Nephron progenitor cell (in vitro differentiated cells): ENCODE measurements around the gene MTFMT.
"Not testable (repeated sequence)": the region's sequence is repeated elsewhere in the genome, so short reads cannot be mapped to it uniquely, and the experiment has no call there.

Source experiments
- DNase-seq: peaks from one replicate; pipeline ENCODE4 v3.0.0; 2021
- H3K27ac Mint-ChIP-seq: 2 replicates; pipeline ENCODE4 v1.8.0; 2021; ENCODE audit warnings: mild to moderate bottlenecking, moderate library complexity, mixed read lengths
- H3K27me3 Mint-ChIP-seq: 2 replicates; pipeline ENCODE4 v1.8.0; 2021; ENCODE audit warnings: mild to moderate bottlenecking, low read depth, mixed read lengths; ENCODE audit not compliant: poor library complexity
- H3K36me3 Mint-ChIP-seq: 2 replicates; pipeline ENCODE4 v1.8.0; 2021; ENCODE audit warnings: low read depth, mixed read lengths
- H3K4me1 Mint-ChIP-seq: 2 replicates; pipeline ENCODE4 v1.8.0; 2021; ENCODE audit warnings: mixed read lengths
- H3K4me3 Mint-ChIP-seq: 2 replicates; pipeline ENCODE4 v1.8.0; 2021; ENCODE audit warnings: mild to moderate bottlenecking, moderate library complexity, mixed read lengths
- H3K9me3 Mint-ChIP-seq: 2 replicates; pipeline ENCODE4 v1.8.0; 2021; ENCODE audit warnings: mild to moderate bottlenecking, moderate library complexity, mixed read lengths
- CTCF ChIP-seq: fragments of 200-600 bp; sonication (generic); IDR thresholded peaks from 2 replicates; pipeline ENCODE4 v1.5.0; 2021; ENCODE audit warnings: antibody characterized with exemption

MTFMT gene

GRCh38 chr15:65027593-65027992 is 1.8 kb downstream of the MTFMT start:
- peak overlapping the region; percentile 91 for H3K4me3 Mint-ChIP-seq
- DNase-seq = no peak
- H3K36me3 Mint-ChIP-seq = peaks cover 33% of the 10 kb centered on the region
- H3K27ac Mint-ChIP-seq = no peak overlapping the region
- peaks cover 25% of the 10 kb centered on the region for H3K4me1 Mint-ChIP-seq
- no peaks in the 10 kb centered on the region for H3K9me3 Mint-ChIP-seq
- H3K27me3 Mint-ChIP-seq = peaks cover 13% of the 10 kb centered on the region
- TF ChIP-seq CTCF = no peak

- Mint-ChIP-seq H3K27me3 (peaks cover 5% of the 10 kb centered on the region), H3K27ac (peak overlapping the region; percentile 66), H3K9me3 (no peaks in the 10 kb centered on the region), H3K36me3 (peaks cover 33% of the 10 kb centered on the region), H3K4me1 (peaks cover 17% of the 10 kb centered on the region), H3K4me3 (no peak overlapping the region)
- TF ChIP-seq CTCF = no peak
- no peak for DNase-seq
Observed at GRCh38 chr15:65026756-65027155, 2.7 kb downstream of the MTFMT start.

- no peaks in the 10 kb centered on the region for H3K4me1 Mint-ChIP-seq
- H3K27ac Mint-ChIP-seq = no peak overlapping the region
Observed at GRCh38 chr15:65021488-65021887, 8.0 kb downstream of the MTFMT start.

GRCh38 chr15:65020419-65020818 is 9.0 kb downstream of the MTFMT start:
- Mint-ChIP-seq H3K4me3 (no peak overlapping the region), H3K27ac (no peak overlapping the region), H3K4me1 (no peaks in the 10 kb centered on the region), H3K27me3 (no peaks in the 10 kb centered on the region), H3K9me3 (no peaks in the 10 kb centered on the region), H3K36me3 (peaks cover 71% of the 10 kb centered on the region)
- no peak for DNase-seq
- TF ChIP-seq CTCF = no peak

More at GRCh38 chr15:65021488-65021887, 8.0 kb downstream of the MTFMT start:
- no peaks in the 10 kb centered on the region for H3K9me3 Mint-ChIP-seq
- H3K4me3 Mint-ChIP-seq = no peak overlapping the region
- no peak for DNase-seq
- no peak for TF ChIP-seq CTCF
- no peaks in the 10 kb centered on the region for H3K27me3 Mint-ChIP-seq
- peaks cover 71% of the 10 kb centered on the region for H3K36me3 Mint-ChIP-seq

- not testable (repeated sequence) for H3K27ac Mint-ChIP-seq, H3K4me1 Mint-ChIP-seq, H3K27me3 Mint-ChIP-seq, DNase-seq, H3K4me3 Mint-ChIP-seq
- Mint-ChIP-seq H3K9me3 (peaks cover 26% of the 10 kb centered on the region), H3K36me3 (peaks cover 66% of the 10 kb centered on the region)
Observed at GRCh38 chr15:65011198-65011597, 18.2 kb downstream of the MTFMT start.

- Mint-ChIP-seq H3K36me3 (peaks cover 64% of the 10 kb centered on the region), H3K27ac (no peak overlapping the region)
- no peak for DNase-seq
Observed at GRCh38 chr15:65008983-65009382, 20.5 kb downstream of the MTFMT start.

More at GRCh38 chr15:65008983-65009382, 20.5 kb downstream of the MTFMT start:
- H3K4me1 Mint-ChIP-seq = peaks cover 17% of the 10 kb centered on the region
- no peak overlapping the region for H3K4me3 Mint-ChIP-seq
- H3K27me3 Mint-ChIP-seq = no peaks in the 10 kb centered on the region
- H3K9me3 Mint-ChIP-seq = peaks cover 15% of the 10 kb centered on the region
- TF ChIP-seq CTCF = no peak
